GM18517 (cell line): ENCODE results near the gene SPATA2.
A peak's percentile ranks its signal among the peaks of the same experiment; 100 is the strongest.

Experiments used
- ATAC-seq: cut with Tn5 transposase; IDR thresholded peaks from one replicate; pipeline ENCODE4 v1.9.1; 2021; ENCODE audit warnings: mild to moderate bottlenecking, moderate library complexity; ENCODE audit not compliant: unreplicated experiment

SPATA2 gene

DNA sequence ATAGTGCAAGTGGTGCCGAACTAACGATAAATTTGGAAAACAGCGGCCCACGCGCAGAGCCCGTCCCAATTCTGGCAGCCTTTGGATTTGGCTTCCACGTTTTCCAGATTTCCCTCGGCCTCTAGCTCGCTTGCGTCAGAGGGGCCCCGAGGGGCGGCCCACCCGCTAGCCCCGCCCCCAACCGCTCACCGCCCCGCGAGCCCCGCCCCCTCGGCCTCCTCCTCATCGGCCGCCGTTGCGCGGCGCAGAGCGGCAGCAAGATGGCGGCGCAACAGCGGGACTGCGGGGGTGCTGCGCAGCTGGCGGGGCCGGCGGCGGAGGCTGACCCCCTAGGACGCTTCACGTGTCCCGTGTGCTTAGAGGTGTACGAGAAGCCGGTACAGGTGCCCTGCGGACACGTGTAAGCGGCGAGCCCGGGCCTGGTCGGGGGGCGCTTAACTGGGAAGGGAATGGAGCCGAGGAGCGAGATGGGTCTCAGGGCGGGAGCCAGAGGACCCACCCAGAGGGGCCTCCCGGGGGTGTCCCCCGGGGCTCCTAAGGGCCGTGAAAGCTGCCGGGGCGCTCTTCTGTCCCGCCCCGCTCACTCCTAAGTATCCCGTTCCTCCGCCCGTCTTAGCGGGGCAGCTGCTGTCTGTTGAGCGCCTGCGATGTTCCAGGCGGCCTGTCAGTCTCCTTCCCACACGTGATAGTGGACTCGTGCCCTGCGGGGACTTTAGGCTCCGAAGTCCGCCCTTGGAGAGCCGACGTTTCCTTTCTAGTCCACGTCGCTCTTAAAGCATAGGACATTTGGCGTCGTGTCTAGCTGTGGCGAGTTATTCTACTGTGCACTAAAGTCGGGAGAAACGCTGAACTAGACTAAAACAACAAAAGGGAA is 21.1 kb upstream of the SPATA2 start, which contains the start of gene RNF114:
RNF114 (plus strand) TSS at position 245 of the 874 bp plus-strand sequence; CDS start at position 261, 16 bp downstream.
- ATAC-seq: peak; percentile 68

DNA sequence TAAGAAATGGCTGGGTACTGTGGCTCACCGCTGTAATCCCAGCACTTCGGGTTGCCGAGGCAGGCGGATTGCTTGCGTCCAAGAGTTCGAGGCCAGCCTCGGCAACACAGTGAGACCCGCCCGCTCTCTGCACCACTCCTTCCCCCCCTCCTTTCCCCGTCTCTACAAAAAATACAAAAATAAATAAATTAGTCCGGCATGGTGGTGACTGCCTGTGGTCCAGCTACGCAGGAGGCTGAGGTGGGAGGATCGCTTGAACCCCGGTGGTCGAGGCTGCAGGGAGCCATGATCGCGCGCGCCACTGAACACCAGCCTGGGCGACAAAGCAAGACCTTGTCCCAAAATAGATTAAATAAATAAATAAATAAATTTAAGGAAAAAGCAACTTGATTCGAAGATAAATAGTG is 20.4 kb upstream of the SPATA2 start:
- ATAC-seq: no peak

DNA sequence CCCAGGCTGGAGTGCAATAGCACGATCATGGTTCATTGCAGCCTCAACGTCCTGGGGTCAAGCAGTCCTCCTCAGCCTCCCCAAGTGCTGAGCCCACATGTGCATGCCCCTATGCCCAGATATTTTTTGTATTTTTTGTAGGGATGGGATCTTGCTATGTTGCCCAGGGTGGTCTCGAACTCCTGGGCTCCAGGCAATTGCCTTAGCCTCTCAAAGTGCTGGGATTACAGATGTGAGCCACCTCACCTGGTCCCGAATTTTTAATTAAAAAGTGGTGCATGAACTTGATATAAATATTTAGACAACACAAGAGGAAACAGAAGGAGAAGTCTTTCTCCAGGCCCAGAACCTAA is 13.8 kb upstream of the SPATA2 start:
- ATAC-seq: no peak

DNA sequence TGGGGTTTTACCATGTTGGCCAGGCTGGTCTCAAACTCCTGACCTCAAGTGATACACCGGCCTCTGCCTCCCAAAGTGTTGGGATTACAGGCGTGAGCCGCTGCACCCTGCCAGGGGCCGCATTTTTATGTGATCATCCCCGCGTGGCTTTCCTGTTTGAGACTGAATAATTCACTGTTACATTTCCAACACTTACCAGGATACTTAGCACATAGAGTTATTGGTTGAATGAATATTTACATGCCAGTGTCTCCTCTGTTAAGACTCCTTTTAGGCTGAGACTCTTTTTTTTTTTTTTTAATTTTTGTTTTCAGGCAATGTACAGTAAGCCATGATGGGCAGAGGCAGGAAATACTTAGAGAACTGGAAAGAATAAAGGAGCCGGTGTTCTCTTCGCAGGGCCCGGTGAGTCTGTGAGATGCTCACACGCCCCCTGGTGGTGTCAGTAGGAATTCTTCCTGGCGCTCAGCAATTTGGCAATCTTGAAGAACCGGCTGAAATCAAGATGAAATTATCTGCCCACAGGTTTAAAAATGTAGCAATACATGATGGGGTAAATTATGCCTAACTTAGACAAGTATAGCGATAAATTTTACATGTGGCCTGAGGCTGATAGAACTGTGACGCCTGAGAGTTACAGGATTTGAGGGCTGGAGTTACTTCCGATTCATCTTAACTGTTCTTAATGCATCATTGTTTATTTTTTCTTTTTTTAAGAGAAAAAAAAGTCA is 13.2 kb upstream of the SPATA2 start:
- ATAC-seq: no peak

DNA sequence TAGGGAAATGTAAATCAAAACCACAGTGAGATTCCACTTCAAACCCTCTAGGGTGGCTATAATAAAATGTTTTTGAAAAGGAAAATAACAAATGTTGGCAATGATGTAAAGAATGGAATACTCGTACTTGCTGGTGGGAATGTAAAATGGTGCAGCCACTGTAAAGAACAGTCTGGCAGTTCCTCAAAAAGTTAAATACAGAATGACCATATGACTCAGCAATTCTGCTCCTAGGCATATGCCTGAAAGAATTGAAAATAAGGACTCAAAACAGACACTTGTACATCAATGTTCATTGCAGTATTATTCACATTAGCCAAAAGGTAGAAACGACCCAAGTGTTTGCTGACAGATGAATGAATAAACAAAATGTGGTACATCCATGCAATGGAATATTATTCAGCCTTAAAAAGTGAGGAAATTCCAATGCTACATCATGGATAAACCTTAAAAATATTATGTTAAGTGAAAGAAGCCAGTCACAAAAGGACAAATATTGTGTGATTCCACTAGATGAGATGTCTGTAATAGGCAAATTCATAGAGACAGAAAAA is 10.6 kb upstream of the SPATA2 start:
- ATAC-seq: no peak

DNA sequence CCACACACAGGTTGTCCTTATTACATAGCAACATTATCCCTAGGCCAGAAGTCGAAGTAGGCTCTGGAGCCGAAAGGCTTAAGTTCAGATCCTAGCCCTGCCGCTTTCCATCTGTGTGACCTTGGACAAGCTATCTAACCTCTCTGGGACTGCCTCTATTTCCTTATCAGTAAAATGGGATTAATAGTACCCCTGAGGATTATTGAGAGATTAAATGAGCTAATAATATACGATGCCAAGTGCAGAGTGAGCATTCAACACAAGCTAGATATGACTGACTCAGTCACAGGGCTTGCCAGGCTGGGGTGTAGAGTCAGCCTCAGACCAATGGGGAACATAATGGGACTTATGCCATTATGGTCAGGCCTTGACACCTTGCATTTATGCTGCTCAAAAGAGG is 8.9 kb upstream of the SPATA2 start:
- ATAC-seq: no peak

DNA sequence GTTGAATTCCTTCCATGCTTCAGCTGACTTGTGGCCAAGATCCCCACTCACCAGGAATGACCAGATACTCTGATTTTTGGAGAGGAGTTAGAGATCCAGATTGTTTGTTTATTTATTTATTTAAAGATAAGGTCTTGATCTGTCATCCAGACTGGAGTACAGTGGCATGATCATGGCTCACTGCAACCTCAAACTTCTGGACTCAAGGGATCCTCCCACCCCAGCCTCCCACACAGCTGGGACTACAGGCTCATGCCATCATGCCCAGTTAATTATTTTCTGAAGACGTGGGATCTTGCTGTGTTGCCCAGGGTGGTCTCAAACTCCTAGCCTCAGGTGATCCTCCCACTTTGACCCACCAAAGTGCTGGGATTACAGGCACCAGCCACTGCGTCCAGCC is 4.1 kb upstream of the SPATA2 start:
- no peak for ATAC-seq

DNA sequence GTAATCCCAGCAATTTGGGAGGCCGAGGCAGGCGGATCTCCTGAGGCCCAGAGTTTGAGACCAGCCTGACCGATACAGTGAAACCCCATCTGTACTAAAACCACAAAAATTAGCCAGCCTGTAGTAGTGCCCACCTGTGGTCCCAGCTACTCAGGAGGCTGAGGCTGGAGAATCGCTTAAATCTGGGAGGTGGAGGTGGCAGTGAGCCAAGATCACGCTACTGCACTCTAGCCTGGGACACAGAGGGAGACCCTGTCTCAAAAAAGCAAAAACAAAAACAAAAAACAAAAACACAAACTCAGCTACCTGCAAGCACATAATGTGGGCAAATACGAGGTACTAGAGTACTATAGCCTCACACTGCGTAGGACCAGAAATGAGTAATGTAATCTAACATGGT is 3.7 kb upstream of the SPATA2 start:
- no peak for ATAC-seq

DNA sequence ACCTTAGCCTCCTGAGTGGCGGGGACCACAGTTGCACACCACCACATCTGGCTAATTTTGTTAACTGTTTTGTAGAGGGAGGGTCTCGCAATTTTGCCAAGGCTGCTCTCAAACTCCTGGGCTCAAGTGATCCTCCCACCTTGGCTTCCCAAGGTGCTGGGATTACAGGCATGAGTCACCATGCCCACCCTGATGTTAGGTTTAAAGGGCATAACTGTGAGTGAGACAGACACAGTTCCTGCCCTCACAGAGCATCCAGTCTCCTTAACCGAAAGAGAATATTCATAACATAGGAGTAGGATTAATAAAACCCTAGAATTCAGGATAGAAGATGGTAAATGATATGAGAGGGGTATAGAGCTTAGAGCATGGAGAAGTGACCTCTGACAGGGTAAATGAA is 3.1 kb upstream of the SPATA2 start:
- ATAC-seq: no peak

DNA sequence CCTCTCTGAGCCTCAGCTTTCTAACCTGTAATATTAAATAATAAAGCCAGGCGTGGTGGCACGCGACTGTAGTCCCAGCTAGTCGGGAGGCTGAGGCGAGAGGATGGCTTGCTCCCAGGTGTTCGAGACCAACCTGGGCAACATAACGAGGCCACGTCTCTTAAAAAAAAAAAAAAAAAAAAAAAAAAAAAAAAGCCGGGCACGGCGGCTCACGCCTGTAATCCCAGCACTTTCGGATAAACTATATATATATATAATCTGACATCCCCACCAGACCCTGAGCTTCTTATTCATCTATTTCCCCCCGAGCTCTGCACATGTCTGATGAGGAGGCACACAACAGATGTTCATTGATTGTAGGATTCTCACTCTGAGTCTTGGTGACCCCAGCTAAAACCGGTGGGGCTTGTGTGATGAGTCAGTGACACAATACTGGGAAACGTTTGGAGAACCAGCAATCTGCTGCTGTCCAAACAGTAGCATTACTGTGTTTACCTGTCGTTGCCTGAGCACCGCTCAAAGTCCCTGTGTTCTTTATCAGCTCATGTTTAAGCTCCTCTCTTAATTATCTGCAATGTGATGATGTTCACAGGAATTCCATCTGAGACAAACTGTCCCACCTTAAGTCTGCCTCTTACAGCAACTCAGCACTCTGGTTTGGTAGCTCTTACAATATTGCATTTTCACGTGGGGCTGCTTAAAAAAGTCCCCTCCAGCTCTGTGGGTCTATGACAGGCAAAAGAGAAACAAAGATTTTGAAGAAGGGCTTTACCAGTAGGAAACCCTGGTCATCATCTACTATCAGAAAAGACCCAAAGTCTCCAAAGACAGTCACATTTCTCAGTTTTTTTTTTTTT is 1.0 kb upstream of the SPATA2 start:
- no peak for ATAC-seq

DNA sequence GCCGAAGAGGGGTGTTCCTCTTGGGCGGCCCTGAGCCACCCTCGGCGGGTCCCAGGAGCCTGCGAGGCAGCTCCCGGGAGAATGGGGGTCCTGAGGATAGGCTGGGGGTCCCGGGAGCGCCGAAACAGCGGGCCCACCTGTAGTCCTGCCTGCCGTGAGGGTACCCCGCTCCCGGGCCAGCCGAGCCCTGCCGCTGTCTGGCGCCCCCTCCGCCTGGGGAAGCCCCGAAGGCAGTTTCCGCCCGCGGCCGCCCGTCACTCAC is 280 bp downstream of the SPATA2 start:
- peak; percentile 34 for ATAC-seq

DNA sequence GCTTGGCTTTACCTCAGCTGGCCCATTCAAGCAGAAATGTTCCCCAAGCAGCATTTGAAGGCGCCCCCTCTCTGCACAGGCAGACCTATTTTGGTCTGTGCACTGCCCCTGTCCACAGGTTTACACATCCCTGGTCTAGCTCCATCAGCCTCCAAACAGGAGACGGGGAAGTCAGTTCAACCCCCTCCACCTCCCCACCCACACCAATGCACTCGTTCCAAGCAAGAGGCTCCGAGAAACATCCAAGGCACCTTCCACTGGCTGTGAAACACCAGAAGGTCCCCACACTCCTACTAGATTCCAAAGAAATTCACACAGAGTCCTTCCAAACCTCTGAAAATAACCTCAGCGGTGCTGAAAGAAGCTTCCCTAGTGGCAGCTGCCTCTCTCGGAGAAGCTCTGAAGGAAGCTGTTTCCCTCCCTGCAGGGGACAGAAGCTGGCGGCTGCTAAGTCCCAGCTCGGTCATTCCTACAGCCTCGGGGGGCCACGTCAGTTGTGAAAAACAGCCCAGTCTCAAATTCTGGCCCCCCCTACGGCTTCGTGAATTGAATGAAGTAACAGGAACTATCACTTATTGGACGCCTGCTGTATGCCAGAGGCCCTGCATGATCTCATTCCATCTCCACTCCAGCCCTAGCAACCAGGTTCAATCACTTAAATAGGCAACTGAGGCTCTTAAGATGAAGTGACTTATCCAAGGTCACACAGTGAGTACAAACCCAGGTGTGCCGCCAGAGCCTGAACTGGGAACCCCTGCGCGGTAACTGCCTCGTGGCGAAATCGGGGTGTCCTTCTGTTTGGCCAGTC is 815 bp downstream of the SPATA2 start:
- peak; percentile 2 for ATAC-seq

DNA sequence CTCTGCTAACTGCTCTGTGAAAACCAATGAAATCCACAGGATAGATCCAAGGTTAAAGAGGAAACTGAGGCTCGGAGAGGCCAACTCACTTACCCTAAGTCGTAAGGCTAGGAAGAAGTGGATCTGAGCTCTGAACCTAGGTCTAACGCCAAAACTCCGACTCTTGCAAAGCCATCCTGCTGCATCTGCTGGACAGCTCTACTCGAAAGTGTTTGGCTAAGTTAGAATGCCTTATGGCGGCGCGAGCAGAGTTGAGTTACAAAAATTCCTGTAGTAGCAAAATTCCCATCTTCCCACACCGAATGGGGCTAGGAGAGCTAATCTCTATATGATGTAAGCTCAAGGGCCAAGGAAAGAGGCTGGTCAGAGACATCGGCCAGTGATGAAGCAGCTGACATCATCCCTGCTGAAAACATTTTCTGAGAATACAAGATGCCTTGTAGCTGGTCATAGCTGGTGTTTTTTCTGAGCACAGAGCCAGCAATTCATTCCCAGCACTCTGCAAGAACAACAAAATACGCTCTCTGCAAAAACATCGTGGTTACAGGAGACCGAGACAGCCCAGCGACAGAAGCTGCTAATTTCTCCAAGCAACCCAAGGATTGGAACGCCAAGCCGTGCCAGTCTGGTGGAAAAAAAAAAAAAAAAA is 1.8 kb downstream of the SPATA2 start:
- no peak for ATAC-seq

DNA sequence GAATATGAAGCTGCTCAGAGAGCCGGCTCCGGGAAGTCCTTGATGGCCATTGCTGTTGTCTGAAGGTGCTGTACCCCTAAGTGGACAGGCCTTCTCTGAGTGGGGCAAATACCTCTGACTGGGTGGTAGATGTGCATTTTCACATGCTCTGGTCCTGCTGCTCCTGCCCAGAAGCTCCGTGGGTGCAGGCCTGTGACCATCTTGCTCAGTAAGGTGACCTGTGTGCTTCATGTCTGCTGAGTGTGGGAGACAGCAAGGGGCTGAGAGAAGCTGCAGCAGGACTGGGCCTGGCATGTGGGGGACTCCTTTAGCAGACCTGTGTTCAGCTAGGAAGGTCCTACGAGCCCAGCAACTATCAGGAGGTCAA is 5.0 kb downstream of the SPATA2 start:
- ATAC-seq: no peak

DNA sequence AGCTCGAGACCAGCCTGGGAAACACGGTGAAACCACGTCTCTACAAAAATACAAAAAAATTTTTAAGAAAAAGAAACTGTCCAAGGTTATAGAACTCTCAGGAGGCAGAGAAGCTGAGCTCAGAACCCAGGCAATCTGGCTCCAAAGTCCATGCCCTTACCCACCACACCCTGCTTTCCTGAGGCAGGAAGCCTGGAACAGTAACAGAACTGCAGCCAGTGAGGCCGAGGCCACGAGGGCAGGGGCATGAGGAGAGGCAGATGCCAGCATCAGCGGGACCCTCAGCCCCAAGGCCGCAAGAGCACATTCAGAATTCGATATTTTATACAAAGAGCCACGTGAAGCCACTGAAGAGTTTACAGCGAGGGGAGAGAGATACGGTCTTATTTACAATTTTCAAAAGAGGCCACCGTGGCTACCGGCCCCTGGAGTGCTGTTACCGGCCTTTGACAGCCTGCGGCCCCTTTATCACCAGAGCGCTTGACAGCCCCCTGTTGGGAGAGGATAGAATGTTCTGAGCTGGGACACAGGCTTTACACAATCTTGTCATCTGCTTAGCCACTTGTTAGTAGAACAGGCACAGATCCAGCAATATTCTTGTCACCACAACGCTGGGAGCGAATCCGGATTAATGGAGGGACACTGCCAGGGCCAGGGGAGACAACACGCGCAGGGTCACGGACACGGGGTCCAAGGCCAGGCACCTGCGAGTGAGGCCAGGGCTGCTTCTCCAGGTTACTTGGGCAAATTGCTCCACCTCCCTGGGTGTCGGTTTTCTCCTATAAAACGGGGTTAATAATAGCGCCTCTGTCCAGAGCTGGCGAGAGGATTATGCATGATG is 5.6 kb downstream of the SPATA2 start:
- no peak for ATAC-seq

DNA sequence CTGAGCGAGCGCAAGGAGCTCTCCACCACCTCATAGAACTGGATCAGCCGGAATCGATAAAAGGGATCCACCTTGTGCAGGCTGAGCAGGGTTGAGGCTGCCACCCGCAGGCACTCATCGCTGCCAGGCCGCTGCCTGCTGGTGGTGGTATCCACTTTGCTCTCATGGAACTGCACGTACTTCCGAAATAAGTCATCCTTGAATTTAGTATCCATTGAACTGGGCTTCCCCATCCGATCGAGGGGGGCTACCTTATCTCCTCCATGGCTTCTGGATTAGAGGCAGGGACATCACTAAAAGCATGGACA is 7.1 kb downstream of the SPATA2 start:
- no peak for ATAC-seq

DNA sequence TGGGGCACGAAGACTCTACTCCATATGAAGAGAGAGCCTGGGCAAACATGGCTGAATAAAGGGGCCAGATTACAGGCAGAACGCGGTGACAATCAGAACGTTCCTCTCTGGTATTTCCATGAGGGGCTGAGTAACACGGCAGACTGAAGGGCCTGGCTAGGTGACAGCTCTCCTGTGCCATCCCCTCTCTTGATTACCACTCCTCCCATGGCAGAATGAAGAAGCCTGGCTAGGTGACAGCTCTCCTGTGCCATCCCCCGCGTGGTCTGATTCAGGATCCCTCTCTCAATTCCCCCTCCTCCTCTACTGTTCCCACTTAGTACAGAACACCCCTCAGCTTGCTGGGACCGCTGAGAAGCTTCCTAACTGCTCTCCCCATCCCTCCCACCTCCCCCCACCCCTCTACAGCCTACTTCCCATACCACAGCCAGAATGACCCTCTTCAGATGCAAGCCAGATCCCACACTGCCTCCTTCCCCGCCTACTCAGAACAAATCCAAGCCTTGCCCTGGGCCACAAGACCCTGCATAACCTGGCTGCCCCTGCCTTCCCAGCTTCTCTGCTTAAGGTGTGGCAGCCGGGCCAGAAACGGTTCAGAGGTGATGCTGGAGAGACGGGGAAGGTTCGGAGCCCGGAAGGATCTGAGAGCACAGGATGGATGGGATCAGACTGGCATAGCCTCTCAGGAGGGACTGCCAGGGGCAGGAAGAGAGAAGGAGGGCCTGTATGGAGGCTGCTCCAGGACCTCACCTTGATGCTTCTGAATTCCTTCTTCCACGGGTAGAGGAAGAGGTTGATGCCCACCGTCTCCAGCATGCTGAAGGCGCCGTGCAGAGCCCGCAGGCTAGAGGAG is 7.7 kb downstream of the SPATA2 start:
- no peak for ATAC-seq

DNA sequence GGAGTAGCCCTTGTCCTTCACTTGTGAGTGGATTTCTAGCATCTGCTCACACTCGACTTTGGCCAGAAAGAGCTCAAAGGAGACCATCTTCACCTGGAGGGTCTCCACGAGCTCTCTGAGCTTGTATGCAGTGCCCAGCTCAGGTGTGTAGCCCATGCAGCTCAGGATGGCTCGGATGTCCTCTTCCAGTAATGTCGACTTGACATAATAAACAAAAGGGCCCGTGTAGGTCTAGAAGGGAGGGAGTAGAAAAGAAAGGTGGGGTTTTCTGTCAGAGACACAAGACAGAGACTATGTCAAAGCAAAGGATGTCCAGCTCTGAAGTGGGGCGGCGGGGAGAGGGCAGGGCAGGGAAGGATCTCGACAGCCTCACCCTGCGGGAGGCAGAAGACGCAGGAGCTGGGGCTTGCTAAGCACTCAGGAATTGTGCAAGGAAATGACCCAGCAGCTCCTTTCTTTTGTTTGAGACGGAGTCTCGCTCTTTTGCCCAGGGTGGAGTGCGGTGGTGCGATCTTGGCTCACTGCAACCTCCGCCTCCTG is 8.6 kb downstream of the SPATA2 start:
- no peak for ATAC-seq
